CD14-positive monocyte (primary cell): ENCODE data around the gene GASK1A. TPM values are rescaled to one million over a fixed set of nuclear protein-coding genes. Genes with fewer than 3 reads are reported as not detected.

Experiments
- DNase-seq, 3 donors: peaks; one replicate each; pipeline ENCODE4 v3.0.0-alpha.2; 2011 to 2022
- H2AFZ ChIP-seq: 2 replicates; pipeline ENCODE4 v1.6.0; 2012; ENCODE audit warnings: mild to moderate bottlenecking, low read depth, low read length, inconsistent platforms; ENCODE audit not compliant: insufficient read depth, poor library complexity, severe bottlenecking
- H3K27ac ChIP-seq, 2 donors: 1 replicate in 1 of 2; 2 replicates in 1 of 2; pipeline ENCODE4 v1.5.1; 2012 to 2013; ENCODE audit warnings: low read length in 2 of 2, control low read depth in 1 of 2, inconsistent platforms in 1 of 2, low read depth in 1 of 2, mild to moderate bottlenecking in 1 of 2
- H3K27me3 ChIP-seq, 2 donors: one replicate each; pipeline versions ENCODE4 v1.6.0 to v1.6.1; 2011 to 2013; ENCODE audit warnings: low read length in 2 of 2; ENCODE audit not compliant: control insufficient read depth in 2 of 2, insufficient read depth in 2 of 2
- H3K36me3 ChIP-seq, 2 donors: replicated peaks in 1 of 2; 1 replicate in 1 of 2; 2 replicates in 1 of 2; pipeline versions ENCODE4 v1.5.1 to v1.6.1; 2012 to 2013; ENCODE audit warnings: low read length in 2 of 2, control low read depth in 1 of 2, inconsistent platforms in 1 of 2, mild to moderate bottlenecking in 1 of 2; ENCODE audit not compliant: insufficient read depth in 2 of 2, control insufficient read depth in 1 of 2
- H3K4me1 ChIP-seq, 2 donors: 1 replicate in 1 of 2; 2 replicates in 1 of 2; pipeline versions ENCODE4 v1.5.1 to v1.6.1; 2012 to 2013; ENCODE audit warnings: low read length in 2 of 2, control low read depth in 1 of 2, inconsistent platforms in 1 of 2, mild to moderate bottlenecking in 1 of 2, moderate library complexity in 1 of 2; ENCODE audit not compliant: insufficient read depth in 2 of 2, control insufficient read depth in 1 of 2
- H3K4me2 ChIP-seq: replicated peaks from 2 replicates; pipeline ENCODE3; 2012; ENCODE audit warnings: low read length, moderate library complexity, mild to moderate bottlenecking; ENCODE audit not compliant: poor library complexity, severe bottlenecking; ENCODE audit errors: extremely low read depth
- H3K4me3 ChIP-seq, 3 experiments: fragments of 200-600 bp in 1 of 3; sonication (generic) in 1 of 3; replicated peaks in 1 of 3; 1 replicate in 2 of 3; 2 replicates in 1 of 3; pipeline ENCODE4 v1.5.1; 2011 to 2013; ENCODE audit warnings: low read length in 3 of 3, mild to moderate bottlenecking in 3 of 3, control low read depth in 2 of 3, low read depth in 2 of 3, inconsistent platforms in 1 of 3, moderate library complexity in 1 of 3
- H3K79me2 ChIP-seq: 2 replicates; pipeline ENCODE4 v1.6.0; 2012; ENCODE audit warnings: mild to moderate bottlenecking, control low read depth, inconsistent platforms, low read length, moderate library complexity; ENCODE audit not compliant: insufficient read depth
- H3K9ac ChIP-seq: 2 replicates; pipeline ENCODE4 v1.6.0; 2017; ENCODE audit warnings: low read length, mild to moderate bottlenecking; ENCODE audit not compliant: insufficient read depth, poor library complexity, severe bottlenecking
- H3K9me3 ChIP-seq, 2 donors: replicated peaks in 1 of 2; 1 replicate in 1 of 2; 2 replicates in 1 of 2; pipeline versions ENCODE4 v1.5.1 to v1.6.1; 2012 to 2013; ENCODE audit warnings: low read length in 2 of 2, control low read depth in 1 of 2; ENCODE audit not compliant: control insufficient read depth in 1 of 2, insufficient read depth in 1 of 2
- H4K20me1 ChIP-seq: 2 replicates; pipeline ENCODE4 v1.6.0; 2012; ENCODE audit warnings: mild to moderate bottlenecking, low read length, control low read depth, moderate library complexity; ENCODE audit not compliant: insufficient read depth
- H3K27ac Mint-ChIP-seq, 7 donors: one replicate each; pipeline ENCODE4 v1.8.0; 2020; ENCODE audit warnings: mild to moderate bottlenecking in 7 of 7, mixed read lengths in 7 of 7, moderate library complexity in 6 of 7, inconsistent platforms in 2 of 7
- H3K27me3 Mint-ChIP-seq, 3 donors: one replicate each; pipeline ENCODE4 v1.8.0; 2021 to 2022; ENCODE audit warnings: low read depth in 3 of 3, mild to moderate bottlenecking in 3 of 3, mixed read lengths in 3 of 3, moderate library complexity in 3 of 3, inconsistent platforms in 1 of 3
- H3K36me3 Mint-ChIP-seq, 2 donors: one replicate each; pipeline ENCODE4 v1.8.0; 2020; ENCODE audit warnings: mixed read lengths in 2 of 2, inconsistent platforms in 1 of 2, mild to moderate bottlenecking in 1 of 2
- H3K4me1 Mint-ChIP-seq: one replicate; pipeline ENCODE4 v1.8.0; 2020; ENCODE audit warnings: mild to moderate bottlenecking, mixed read lengths
- H3K4me3 Mint-ChIP-seq, 2 donors: one replicate each; pipeline ENCODE4 v1.8.0; 2020; ENCODE audit warnings: mild to moderate bottlenecking in 2 of 2, mixed read lengths in 2 of 2, moderate library complexity in 1 of 2
- H3K9me3 Mint-ChIP-seq, 7 donors: one replicate each; pipeline ENCODE4 v1.8.0; 2020 to 2022; ENCODE audit warnings: mixed read lengths in 7 of 7, mild to moderate bottlenecking in 6 of 7, moderate library complexity in 6 of 7, inconsistent platforms in 2 of 7
- WGBS: methylation state at CpG from one replicate; pipeline ENCODE4 v1.1.5; 2013; ENCODE audit warnings: missing lambda C conversion rate; ENCODE audit not compliant: insufficient coverage; 5-methylcytosine and 5-hydroxymethylcytosine counted together
- intact Hi-C, 2 donors: fragments of 100-400 bp; cut with micrococcal nuclease; formaldehyde crosslinking; loops; one replicate each; pipeline versions ENCODE4 v1.15.0 to v1.15.1; 2023
- polyA plus RNA-seq, 3 donors: library from polyadenylated mRNA; depleted of rRNA in 1 of 3; unstranded in 2 of 3; stranded (reverse) in 1 of 3; fragments of 300-500 nt in 2 of 3; fragments of >200 nt in 1 of 3; fragmentation: Illumina TruSeq in 2 of 3; gene quantifications; 1 replicate in 2 of 3; 2 replicates in 1 of 3; pipeline ENCODE4 v1.2.3, GENCODE V29; 2012 to 2021
- TF ChIP-seq, protein P1 (sequence below): fragments of 200-600 bp; IDR thresholded peaks from one replicate; pipeline ENCODE4 v1.8.0; 2022; ENCODE audit warnings: antibody characterized with exemption, mild to moderate bottlenecking

GASK1A gene
- polyA plus RNA-seq, 3 donors = 0.13 TPM; not detected in 2

DNA sequence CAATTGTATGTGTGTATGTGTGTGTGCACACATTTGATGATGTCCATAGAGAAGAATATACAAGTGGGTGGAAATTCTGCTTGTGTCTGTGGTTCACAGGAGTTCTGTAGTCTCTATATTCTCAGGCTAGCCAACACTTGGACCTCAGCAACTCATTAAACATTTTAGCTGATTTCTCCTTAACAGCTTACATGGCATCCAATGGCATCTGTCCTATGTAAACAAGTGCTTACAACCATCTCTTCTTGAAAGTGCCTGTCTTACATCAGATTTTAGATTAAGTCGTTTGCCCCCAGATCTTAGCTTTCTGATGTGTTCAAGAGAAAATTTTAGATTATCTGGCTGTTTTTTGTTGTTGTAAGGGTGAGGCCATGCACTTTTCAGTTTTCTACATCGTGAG, 44.2 kb upstream of the GASK1A start:
- peaks cover 0 to 6% (median 3%) of the 10 kb centered on the region in 3 donors for H3K27me3 Mint-ChIP-seq
- peaks cover 0 to 8% of the 10 kb centered on the region in 2 donors for H3K9me3 ChIP-seq
- no CpG with 5 or more reads among the region's 2 CpGs for WGBS
- H3K4me2 ChIP-seq = no peak overlapping the region
- H3K27ac Mint-ChIP-seq = no peak overlapping the region
- H3K36me3 ChIP-seq = no peaks in the 10 kb centered on the region
- no peaks in the 10 kb centered on the region for H3K4me1 Mint-ChIP-seq
- no peak overlapping the region for H3K4me3 Mint-ChIP-seq
- H3K9me3 Mint-ChIP-seq = peaks cover 2 to 14% (median 8%) of the 10 kb centered on the region in 7 donors
- H3K36me3 Mint-ChIP-seq = no peaks in the 10 kb centered on the region
- no peaks in the 10 kb centered on the region for H3K27me3 ChIP-seq
- intact Hi-C loops = no loop called here
- no peak overlapping the region for H3K9ac ChIP-seq
- H2AFZ ChIP-seq = no peak overlapping the region
- H3K27ac ChIP-seq = no peak overlapping the region
- no peak overlapping the region for H3K4me3 ChIP-seq
- TF ChIP-seq, protein P1, sequence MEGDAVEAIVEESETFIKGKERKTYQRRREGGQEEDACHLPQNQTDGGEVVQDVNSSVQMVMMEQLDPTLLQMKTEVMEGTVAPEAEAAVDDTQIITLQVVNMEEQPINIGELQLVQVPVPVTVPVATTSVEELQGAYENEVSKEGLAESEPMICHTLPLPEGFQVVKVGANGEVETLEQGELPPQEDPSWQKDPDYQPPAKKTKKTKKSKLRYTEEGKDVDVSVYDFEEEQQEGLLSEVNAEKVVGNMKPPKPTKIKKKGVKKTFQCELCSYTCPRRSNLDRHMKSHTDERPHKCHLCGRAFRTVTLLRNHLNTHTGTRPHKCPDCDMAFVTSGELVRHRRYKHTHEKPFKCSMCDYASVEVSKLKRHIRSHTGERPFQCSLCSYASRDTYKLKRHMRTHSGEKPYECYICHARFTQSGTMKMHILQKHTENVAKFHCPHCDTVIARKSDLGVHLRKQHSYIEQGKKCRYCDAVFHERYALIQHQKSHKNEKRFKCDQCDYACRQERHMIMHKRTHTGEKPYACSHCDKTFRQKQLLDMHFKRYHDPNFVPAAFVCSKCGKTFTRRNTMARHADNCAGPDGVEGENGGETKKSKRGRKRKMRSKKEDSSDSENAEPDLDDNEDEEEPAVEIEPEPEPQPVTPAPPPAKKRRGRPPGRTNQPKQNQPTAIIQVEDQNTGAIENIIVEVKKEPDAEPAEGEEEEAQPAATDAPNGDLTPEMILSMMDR = no peak
- no peak for DNase-seq
- no peaks in the 10 kb centered on the region for H3K79me2 ChIP-seq
- no peaks in the 10 kb centered on the region for H4K20me1 ChIP-seq
- H3K4me1 ChIP-seq = no peaks in the 10 kb centered on the region

DNA sequence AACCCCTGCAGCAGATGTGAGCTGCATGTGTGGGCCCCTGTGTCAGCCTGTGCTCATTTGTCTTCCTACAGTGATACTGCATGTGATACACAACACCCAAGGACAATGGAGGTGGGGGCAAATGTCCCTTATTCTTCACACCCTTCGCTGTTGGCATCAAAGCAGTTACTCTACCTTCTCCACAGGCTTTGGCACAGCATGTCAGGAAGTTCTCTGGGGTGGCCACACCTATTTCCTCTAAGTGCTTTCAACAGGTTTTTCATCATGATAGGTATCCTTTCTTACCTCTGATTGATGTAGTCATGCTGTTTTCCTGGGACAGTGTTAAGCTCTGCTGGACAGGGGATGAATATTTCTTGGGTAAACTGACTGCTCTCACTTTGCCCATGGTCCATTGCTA, 43.6 kb upstream of the GASK1A start:
- H3K4me2 ChIP-seq = no peak overlapping the region
- H2AFZ ChIP-seq = no peak overlapping the region

More for the DNA sequence above, 43.6 kb upstream of the GASK1A start:
- Mint-ChIP-seq H3K27ac (no peak overlapping the region), H3K4me3 (no peak overlapping the region), H3K27me3 (peaks cover 0 to 6% (median 3%) of the 10 kb centered on the region in 3 donors), H3K4me1 (no peaks in the 10 kb centered on the region), H3K9me3 (peaks cover 2 to 14% (median 8%) of the 10 kb centered on the region in 7 donors), H3K36me3 (no peaks in the 10 kb centered on the region)
- Histone ChIP-seq H4K20me1 (no peaks in the 10 kb centered on the region), H3K4me3 (no peak overlapping the region), H3K27ac (no peak overlapping the region), H3K9me3 (peaks cover 0 to 8% of the 10 kb centered on the region in 2 donors), H3K9ac (no peak overlapping the region), H3K27me3 (no peaks in the 10 kb centered on the region), H3K79me2 (no peaks in the 10 kb centered on the region), H3K4me1 (no peaks in the 10 kb centered on the region), H3K36me3 (no peaks in the 10 kb centered on the region)
- TF ChIP-seq, protein P1 = no peak
- WGBS = 80% methylated on average over 1 of the region's 1 CpG
- intact Hi-C loops = no loop called here
- no peak for DNase-seq
